Activated B cell treated with CpG ODN at 0.5 μM for 24 hours (primary cell): ENCODE measurements around the gene ZNF91. TPM values are rescaled to one million over a fixed set of nuclear protein-coding genes. Genes with fewer than 3 reads are reported as not detected.
"Not testable (repeated sequence)": the region's sequence is repeated elsewhere in the genome, so short reads cannot be mapped to it uniquely, and the experiment has no call there.

ENCODE experiments used
- ATAC-seq: fragments of 200-7000 bp; cut with Tn5 transposase; one replicate; pipeline ENCODE4 v1.10.0; 2021; ENCODE audit warnings: low read depth, mild to moderate bottlenecking, moderate library complexity
- CTCF ChIA-PET: fragments of 350-600 bp; sonication (Branson Sonifier 250); formaldehyde crosslinking; loops from one replicate; lab custom pipeline; 2021; ENCODE audit warnings: antibody characterized with exemption; lab: Charles Lee
- POLR2A ChIA-PET: fragments of 350-600 bp; sonication (Branson Sonifier 250); formaldehyde crosslinking; loops from one replicate; lab custom pipeline; 2021; ENCODE audit warnings: antibody characterized with exemption; lab: Charles Lee
- DNase-seq: peaks from one replicate; pipeline ENCODE4 v3.0.0; 2022
- H3K27ac Mint-ChIP-seq: one replicate; pipeline ENCODE4 v1.8.0; 2020; ENCODE audit warnings: mixed read lengths
- H3K27me3 Mint-ChIP-seq: one replicate; pipeline ENCODE4 v1.8.0; 2021; ENCODE audit warnings: mixed read lengths
- H3K36me3 Mint-ChIP-seq: one replicate; pipeline ENCODE4 v1.8.0; 2021; ENCODE audit warnings: low read depth, mixed read lengths
- H3K4me1 Mint-ChIP-seq: one replicate; pipeline ENCODE4 v1.8.0; 2021; ENCODE audit warnings: mixed read lengths
- H3K4me3 Mint-ChIP-seq: one replicate; pipeline ENCODE4 v1.8.0; 2020; ENCODE audit warnings: mild to moderate bottlenecking, mixed read lengths
- H3K9me3 Mint-ChIP-seq: one replicate; pipeline ENCODE4 v1.8.0; 2020; ENCODE audit warnings: mixed read lengths
- intact Hi-C: fragments of 100-400 bp; cut with micrococcal nuclease; formaldehyde crosslinking; loops from one replicate; pipeline ENCODE4 v1.15.1; 2024
- total RNA-seq: library from RNA; stranded (reverse); gene quantifications from 2 replicates; pipeline ENCODE4 v1.2.3, GENCODE V29; 2022
- TF ChIP-seq, protein P1 (sequence below): fragments of 200-600 bp; IDR thresholded peaks from one replicate; pipeline ENCODE4 v1.8.0; 2022; ENCODE audit warnings: antibody characterized with exemption, mild to moderate bottlenecking

ZNF91 gene
- total RNA-seq, 1 donor from 2014 or later: 70.9 TPM

GRCh38 chr19:23378948-23379347 lies 16.3 kb downstream of the ZNF91 start:
- ChIA-PET CTCF (no interaction called here), POLR2A (no interaction called here)
- Mint-ChIP-seq H3K4me3 (no peak overlapping the region), H3K36me3 (peaks cover 80% of the 10 kb centered on the region), H3K4me1 (peaks cover 10% of the 10 kb centered on the region), H3K9me3 (peaks cover 42% of the 10 kb centered on the region), H3K27me3 (no peaks in the 10 kb centered on the region), H3K27ac (no peak overlapping the region)
- intact Hi-C loops: no loop called here
- DNase-seq (no peak), ATAC-seq (no peak)
- TF ChIP-seq, protein P1, sequence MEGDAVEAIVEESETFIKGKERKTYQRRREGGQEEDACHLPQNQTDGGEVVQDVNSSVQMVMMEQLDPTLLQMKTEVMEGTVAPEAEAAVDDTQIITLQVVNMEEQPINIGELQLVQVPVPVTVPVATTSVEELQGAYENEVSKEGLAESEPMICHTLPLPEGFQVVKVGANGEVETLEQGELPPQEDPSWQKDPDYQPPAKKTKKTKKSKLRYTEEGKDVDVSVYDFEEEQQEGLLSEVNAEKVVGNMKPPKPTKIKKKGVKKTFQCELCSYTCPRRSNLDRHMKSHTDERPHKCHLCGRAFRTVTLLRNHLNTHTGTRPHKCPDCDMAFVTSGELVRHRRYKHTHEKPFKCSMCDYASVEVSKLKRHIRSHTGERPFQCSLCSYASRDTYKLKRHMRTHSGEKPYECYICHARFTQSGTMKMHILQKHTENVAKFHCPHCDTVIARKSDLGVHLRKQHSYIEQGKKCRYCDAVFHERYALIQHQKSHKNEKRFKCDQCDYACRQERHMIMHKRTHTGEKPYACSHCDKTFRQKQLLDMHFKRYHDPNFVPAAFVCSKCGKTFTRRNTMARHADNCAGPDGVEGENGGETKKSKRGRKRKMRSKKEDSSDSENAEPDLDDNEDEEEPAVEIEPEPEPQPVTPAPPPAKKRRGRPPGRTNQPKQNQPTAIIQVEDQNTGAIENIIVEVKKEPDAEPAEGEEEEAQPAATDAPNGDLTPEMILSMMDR: no peak

GRCh38 chr19:23377276-23377675 lies 18.0 kb downstream of the ZNF91 start:
- no peak for ATAC-seq
- Mint-ChIP-seq H3K9me3 (peaks cover 44% of the 10 kb centered on the region), H3K4me3 (no peak overlapping the region), H3K4me1 (peaks cover 5% of the 10 kb centered on the region), H3K27ac (no peak overlapping the region), H3K27me3 (no peaks in the 10 kb centered on the region), H3K36me3 (peaks cover 81% of the 10 kb centered on the region)
- TF ChIP-seq, protein P1: no peak
- intact Hi-C loops: no loop called here
- no peak for DNase-seq
- CTCF ChIA-PET: no interaction called here
- POLR2A ChIA-PET: interaction anchor here (0.6 kb wide), 1 partner anchor 11 kb away, joined by 5 read pairs; no protein-coding TSS in a partner anchor

GRCh38 chr19:23366437-23366836 lies 28.8 kb downstream of the ZNF91 start:
- Mint-ChIP-seq H3K27me3 (no peaks in the 10 kb centered on the region), H3K36me3 (peaks cover 83% of the 10 kb centered on the region), H3K4me3 (no peak overlapping the region), H3K4me1 (no peaks in the 10 kb centered on the region), H3K9me3 (peaks cover 26% of the 10 kb centered on the region), H3K27ac (no peak overlapping the region)
- TF ChIP-seq, protein P1: no peak
- DNase-seq (no peak), ATAC-seq (no peak)
- POLR2A ChIA-PET: interaction anchor here (0.5 kb wide), 1 partner anchor 765 kb away, joined by 3 read pairs; no protein-coding TSS in a partner anchor
- intact Hi-C loops: no loop called here
- CTCF ChIA-PET: no interaction called here

- Mint-ChIP-seq H3K36me3 (peaks cover 83% of the 10 kb centered on the region), H3K9me3 (peaks cover 23% of the 10 kb centered on the region)
- H3K27ac Mint-ChIP-seq, DNase-seq, ATAC-seq, POLR2A ChIA-PET, intact Hi-C loops, H3K4me1 Mint-ChIP-seq, H3K27me3 Mint-ChIP-seq, CTCF ChIA-PET, H3K4me3 Mint-ChIP-seq: not testable (repeated sequence)
Measured at GRCh38 chr19:23366031-23366430, 29.2 kb downstream of the ZNF91 start.

GRCh38 chr19:23365222-23365621 lies 30.0 kb downstream of the ZNF91 start:
- CTCF ChIA-PET: no interaction called here
- Mint-ChIP-seq H3K27me3 (no peaks in the 10 kb centered on the region), H3K4me3 (no peak overlapping the region), H3K4me1 (no peaks in the 10 kb centered on the region), H3K36me3 (peaks cover 81% of the 10 kb centered on the region), H3K27ac (no peak overlapping the region), H3K9me3 (peaks cover 27% of the 10 kb centered on the region)
- TF ChIP-seq, protein P1: no peak
- POLR2A ChIA-PET: no interaction called here
- ATAC-seq (no peak), DNase-seq (no peak)
- intact Hi-C loops: no loop called here

GRCh38 chr19:23361843-23362242 lies 33.4 kb downstream of the ZNF91 start:
- intact Hi-C loops, H3K27me3 Mint-ChIP-seq, POLR2A ChIA-PET, H3K4me1 Mint-ChIP-seq, DNase-seq, CTCF ChIA-PET, H3K4me3 Mint-ChIP-seq, H3K27ac Mint-ChIP-seq, ATAC-seq: not testable (repeated sequence)
- Mint-ChIP-seq H3K36me3 (peaks cover 80% of the 10 kb centered on the region), H3K9me3 (peaks cover 40% of the 10 kb centered on the region)
